GM19239 (cell line): ENCODE results near the gene TEX52.
"Not testable (repeated sequence)": the region's sequence is repeated elsewhere in the genome, so short reads cannot be mapped to it uniquely, and the experiment has no call there.

ENCODE experiments used
- DNase-seq: peaks from one replicate; pipeline ENCODE4 v3.0.0; 2011; ENCODE audit warnings: low spot score; ENCODE audit not compliant: insufficient read length
- FAIRE-seq: peaks from 2 replicates; lab custom pipeline; 2011; peaks lifted over from hg19 to GRCh38; lab: Jason Lieb, UNC

Gene TEX52

DNA sequence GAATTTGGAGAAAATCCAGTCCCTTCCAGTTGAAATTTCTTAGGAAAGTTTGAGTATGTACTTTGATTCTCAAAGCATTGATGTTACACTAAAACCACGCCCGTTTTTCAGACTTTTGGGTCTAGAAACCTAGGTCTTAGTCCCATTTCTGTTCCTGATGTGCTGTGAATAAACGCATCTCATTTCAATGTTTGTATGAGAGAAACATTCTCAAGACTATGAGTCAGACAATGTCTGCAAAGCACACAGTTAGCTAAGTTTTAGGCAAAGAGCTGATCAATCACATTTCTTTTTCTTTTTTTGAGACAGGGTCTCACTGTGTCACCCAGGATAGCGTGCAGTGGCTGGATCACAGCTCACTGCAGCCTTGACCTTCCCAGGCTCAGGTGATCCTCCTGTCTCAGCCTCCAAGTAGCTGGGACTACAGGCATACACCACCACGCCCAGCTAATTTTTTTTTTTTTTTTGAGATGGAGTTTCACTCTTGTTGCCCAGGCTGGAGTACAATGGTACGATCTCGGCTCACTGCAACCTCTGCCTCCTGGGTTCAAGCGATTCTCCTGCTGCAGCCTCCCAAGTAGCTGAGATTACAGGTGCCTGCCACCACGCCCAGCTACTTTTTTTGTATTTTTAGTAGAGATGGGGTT, 12.3 kb upstream of the TEX52 start:
- DNase-seq, FAIRE-seq: not testable (repeated sequence)

GRCh38 chr12:2864198-2864597, 7.4 kb upstream of the TEX52 start:
- FAIRE-seq = no peak
- DNase-seq = no peak

DNA sequence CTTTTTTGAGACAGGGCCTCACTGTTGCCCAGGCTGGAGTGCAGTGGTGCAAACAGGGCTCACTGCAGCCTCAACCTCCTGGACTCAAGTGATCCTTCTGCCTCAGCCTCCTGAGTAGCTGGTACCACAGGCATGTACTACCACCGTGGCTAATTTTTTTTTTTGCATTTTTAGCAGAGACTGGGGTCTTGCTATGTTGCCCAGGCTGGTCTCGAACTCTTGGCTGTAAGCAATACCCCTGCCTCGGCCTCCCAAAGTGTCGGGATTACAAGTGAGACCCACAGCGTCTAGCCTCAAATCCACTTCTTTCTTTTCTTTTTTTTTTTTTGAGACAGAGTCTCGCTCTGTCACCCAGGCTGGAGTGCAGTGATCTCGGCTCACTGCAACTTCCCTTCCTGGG, 6.6 kb upstream of the TEX52 start:
- not testable (repeated sequence) for FAIRE-seq, DNase-seq

GRCh38 chr12:2862876-2863275, 6.0 kb upstream of the TEX52 start:
- DNase-seq = no peak

DNA sequence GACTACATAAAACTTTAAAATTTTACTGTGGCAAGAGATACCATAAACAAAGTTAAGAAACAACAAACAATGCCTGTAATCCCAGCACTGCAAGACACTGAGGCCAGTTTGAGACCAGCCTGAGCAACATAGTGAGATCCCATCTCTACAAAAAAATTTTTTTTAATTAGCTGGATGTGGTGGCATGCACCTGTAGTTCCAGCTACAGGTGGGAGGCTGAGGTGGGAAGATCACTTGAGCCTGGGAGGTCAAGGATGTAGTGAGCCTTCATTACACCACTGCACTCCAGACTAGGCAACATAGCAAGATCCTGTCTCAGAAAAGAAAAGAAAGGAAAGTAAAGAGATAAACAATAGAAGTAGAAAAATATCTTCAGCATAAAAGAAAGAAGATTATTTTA, 3.3 kb upstream of the TEX52 start:
- no peak for FAIRE-seq

More at GRCh38 chr12:2862876-2863275, 6.0 kb upstream of the TEX52 start:
- no peak for FAIRE-seq

GRCh38 chr12:2858944-2859421, 2.1 kb upstream of the TEX52 start:
- FAIRE-seq (no peak), DNase-seq (no peak)

More for the DNA sequence above, 3.3 kb upstream of the TEX52 start:
- no peak for DNase-seq

- DNase-seq (no peak), FAIRE-seq (no peak)
Measured at GRCh38 chr12:2858334-2858733, 1.5 kb upstream of the TEX52 start.

GRCh38 chr12:2857576-2857975, 737 bp upstream of the TEX52 start:
- no peak for FAIRE-seq
- no peak for DNase-seq

DNA sequence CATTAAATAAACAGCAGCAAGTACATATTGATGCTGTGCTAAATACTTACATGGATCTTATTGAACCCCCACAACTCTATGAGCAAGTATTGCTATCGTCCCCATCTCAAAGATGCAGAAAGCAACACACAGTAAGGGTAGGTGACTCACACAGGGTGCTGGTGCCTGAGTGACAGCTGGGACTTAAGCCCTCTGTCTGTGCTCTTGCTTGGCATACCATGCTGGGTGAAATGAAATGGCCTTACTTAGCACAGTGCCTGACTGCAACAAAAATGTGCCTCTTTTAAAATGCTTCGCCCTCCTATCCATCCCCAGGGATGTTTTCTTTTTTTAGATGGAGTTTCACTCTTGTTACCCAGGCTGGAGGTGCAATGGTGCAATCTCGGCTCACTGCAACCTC, 788 bp downstream of the TEX52 start:
- DNase-seq (no peak), FAIRE-seq (no peak)

DNA sequence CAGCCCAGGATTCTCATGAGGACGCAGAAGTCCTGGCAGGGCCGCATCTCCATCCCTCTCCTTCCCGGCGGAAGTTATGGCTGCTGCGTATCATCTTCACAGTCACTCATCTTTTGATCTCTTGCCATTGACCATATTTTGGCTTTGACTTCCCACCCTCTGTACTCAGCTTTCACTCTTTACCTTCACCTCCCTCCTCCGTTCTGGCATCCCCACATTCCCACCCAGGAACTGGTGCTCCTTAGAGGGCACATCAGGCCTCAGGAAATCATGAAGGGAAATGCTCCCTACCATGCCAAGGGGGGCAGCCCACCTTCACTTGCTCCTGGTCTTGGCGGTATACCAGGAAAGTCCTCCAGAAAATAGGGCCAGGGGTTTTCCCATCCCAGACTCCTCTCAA, 1.3 kb downstream of the TEX52 start:
- FAIRE-seq = no peak
- DNase-seq = no peak

GRCh38 chr12:2854669-2855453, 2.0 kb downstream of the TEX52 start:
- FAIRE-seq = no peak

DNA sequence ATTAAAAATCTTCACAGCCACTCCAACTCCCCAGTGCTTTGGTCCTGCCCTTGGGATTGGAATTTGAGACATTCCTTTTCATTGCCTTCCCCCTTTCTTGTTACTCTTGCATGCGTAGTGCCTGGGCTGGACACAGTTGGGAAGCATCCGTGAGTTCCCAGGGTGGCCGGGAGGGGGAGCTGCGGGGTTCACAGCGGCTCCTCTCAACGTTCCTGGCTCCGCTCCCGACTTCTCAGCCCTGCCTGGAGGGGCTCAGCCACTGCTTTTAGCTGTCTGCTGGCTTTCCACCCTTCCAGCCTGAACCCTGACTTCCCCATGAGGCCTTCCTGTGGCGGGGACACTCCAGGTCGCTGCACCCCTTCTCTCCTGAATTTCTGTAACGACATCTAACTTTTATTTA, 3.2 kb downstream of the TEX52 start:
- FAIRE-seq (peak; percentile 70), DNase-seq (peak; percentile 49)

More at GRCh38 chr12:2854669-2855453, 2.0 kb downstream of the TEX52 start:
- DNase-seq = no peak

GRCh38 chr12:2851931-2852330, 4.9 kb downstream of the TEX52 start:
- FAIRE-seq = no peak
- DNase-seq = no peak

- DNase-seq = no peak
- no peak for FAIRE-seq
Measured at GRCh38 chr12:2845280-2845679, 11.6 kb downstream of the TEX52 start.

DNA sequence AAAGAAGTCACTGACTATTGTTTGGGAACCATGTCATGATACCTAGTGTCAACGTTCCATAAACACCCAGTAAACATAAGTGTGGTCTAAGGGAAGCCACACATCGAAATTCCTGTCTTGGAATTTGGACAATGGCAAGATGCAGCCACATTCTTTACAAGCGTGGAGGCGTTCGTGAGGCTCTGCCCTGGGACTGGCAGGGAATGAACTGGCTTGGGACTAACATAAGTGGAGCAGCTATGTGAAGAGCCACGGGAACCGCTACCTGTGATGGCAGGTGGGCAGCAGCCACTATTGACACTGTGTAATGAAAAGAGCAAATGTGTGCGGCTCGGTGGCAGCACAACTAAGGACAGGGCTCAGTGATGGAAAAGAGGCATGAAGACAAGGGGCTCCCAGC, 12.1 kb downstream of the TEX52 start:
- no peak for FAIRE-seq
- no peak for DNase-seq

- no peak for DNase-seq
- FAIRE-seq = no peak
Measured at GRCh38 chr12:2842948-2843347, 13.9 kb downstream of the TEX52 start.

GRCh38 chr12:2841056-2841650, 15.7 kb downstream of the TEX52 start:
- FAIRE-seq (no peak), DNase-seq (no peak)

DNA sequence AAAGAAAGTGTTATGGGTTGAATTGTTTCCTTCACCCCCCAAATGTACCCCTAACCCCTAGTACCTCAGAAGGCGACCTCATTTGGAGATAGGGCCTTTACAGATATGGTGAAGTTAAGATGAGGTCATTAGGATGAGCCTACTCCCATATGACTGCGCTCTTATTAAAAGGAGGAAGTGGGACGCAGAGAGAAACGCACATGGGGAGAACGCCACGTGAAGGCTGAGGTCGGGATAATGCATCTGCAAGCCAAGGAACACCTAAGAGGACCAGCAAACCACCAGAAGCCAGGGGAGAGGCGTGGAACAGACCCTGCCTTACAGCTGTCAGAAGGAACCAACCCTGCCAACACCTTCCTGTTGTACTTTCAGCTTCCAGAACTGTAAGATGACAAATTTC, 20.3 kb downstream of the TEX52 start:
- DNase-seq (no peak), FAIRE-seq (no peak)

- FAIRE-seq = no peak
- DNase-seq = no peak
Measured at GRCh38 chr12:2835691-2836403, 21.0 kb downstream of the TEX52 start.
